ENCODE measurements around the gene KRTAP12-1.
"Not testable (repeated sequence)": the region's sequence is repeated elsewhere in the genome, so short reads cannot be mapped to it uniquely, and the experiment has no call there.

- TF ChIP-seq POLR2A (IDR thresholded peaks at IDR 0.05), result not testable (repeated sequence)
- TF ChIP-seq, protein P1, sequence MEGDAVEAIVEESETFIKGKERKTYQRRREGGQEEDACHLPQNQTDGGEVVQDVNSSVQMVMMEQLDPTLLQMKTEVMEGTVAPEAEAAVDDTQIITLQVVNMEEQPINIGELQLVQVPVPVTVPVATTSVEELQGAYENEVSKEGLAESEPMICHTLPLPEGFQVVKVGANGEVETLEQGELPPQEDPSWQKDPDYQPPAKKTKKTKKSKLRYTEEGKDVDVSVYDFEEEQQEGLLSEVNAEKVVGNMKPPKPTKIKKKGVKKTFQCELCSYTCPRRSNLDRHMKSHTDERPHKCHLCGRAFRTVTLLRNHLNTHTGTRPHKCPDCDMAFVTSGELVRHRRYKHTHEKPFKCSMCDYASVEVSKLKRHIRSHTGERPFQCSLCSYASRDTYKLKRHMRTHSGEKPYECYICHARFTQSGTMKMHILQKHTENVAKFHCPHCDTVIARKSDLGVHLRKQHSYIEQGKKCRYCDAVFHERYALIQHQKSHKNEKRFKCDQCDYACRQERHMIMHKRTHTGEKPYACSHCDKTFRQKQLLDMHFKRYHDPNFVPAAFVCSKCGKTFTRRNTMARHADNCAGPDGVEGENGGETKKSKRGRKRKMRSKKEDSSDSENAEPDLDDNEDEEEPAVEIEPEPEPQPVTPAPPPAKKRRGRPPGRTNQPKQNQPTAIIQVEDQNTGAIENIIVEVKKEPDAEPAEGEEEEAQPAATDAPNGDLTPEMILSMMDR (IDR thresholded peaks at IDR 0.05), result not testable (repeated sequence)
These were observed 15.3 kb upstream of the KRTAP12-1 start, which contains the start of gene KRTAP10-12 for GRCh38 chr21:44697172-44697810.

All from testis (tissue), 2 donors.